NCI-H1417 treated with DMSO at 0.1 percent for 48 hours (cell line): Measurements from ENCODE around the gene FBXO31.
"Not testable (repeated sequence)": the region's sequence is repeated elsewhere in the genome, so short reads cannot be mapped to it uniquely, and the experiment has no call there.

Experiments
- DNase-seq: peaks from one replicate; lab custom pipeline; 2025; lab: John Stamatoyannopoulos, UW

FBXO31 gene

GRCh38 chr16:87384875-87385167 lies 1.2 kb upstream of the FBXO31 start:
- DNase-seq = not testable (repeated sequence)

- DNase-seq = no peak
Measured at GRCh38 chr16:87384162-87384874, 742 bp upstream of the FBXO31 start.

GRCh38 chr16:87382023-87382785 lies 1.4 kb downstream of the FBXO31 start:
- DNase-seq = no peak

GRCh38 chr16:87380881-87381280 lies 2.7 kb downstream of the FBXO31 start:
- no peak for DNase-seq

GRCh38 chr16:87380403-87380802 lies 3.2 kb downstream of the FBXO31 start:
- no peak for DNase-seq

- not testable (repeated sequence) for DNase-seq
Measured at GRCh38 chr16:87379312-87379752, 4.2 kb downstream of the FBXO31 start.

GRCh38 chr16:87376660-87377059 lies 6.9 kb downstream of the FBXO31 start:
- DNase-seq = no peak

GRCh38 chr16:87375426-87376135 lies 8.0 kb downstream of the FBXO31 start:
- DNase-seq = no peak

- no peak for DNase-seq
Measured at GRCh38 chr16:87374313-87374712, 9.3 kb downstream of the FBXO31 start.

GRCh38 chr16:87372305-87372704 lies 11.3 kb downstream of the FBXO31 start:
- no peak for DNase-seq

GRCh38 chr16:87371261-87371866 lies 12.2 kb downstream of the FBXO31 start:
- DNase-seq = no peak

GRCh38 chr16:87369796-87370719 lies 13.5 kb downstream of the FBXO31 start:
- no peak for DNase-seq

- DNase-seq = no peak
Measured at GRCh38 chr16:87369117-87369765, 14.3 kb downstream of the FBXO31 start.

GRCh38 chr16:87368029-87368770 lies 15.4 kb downstream of the FBXO31 start:
- no peak for DNase-seq

GRCh38 chr16:87367529-87367928 lies 16.0 kb downstream of the FBXO31 start:
- no peak for DNase-seq

- no peak for DNase-seq
Measured at GRCh38 chr16:87366930-87367329, 16.6 kb downstream of the FBXO31 start.

- no peak for DNase-seq
Measured at GRCh38 chr16:87366288-87366687, 17.3 kb downstream of the FBXO31 start.

GRCh38 chr16:87365021-87365713 lies 18.4 kb downstream of the FBXO31 start:
- no peak for DNase-seq

- no peak for DNase-seq
Measured at GRCh38 chr16:87363771-87364455, 19.7 kb downstream of the FBXO31 start.
